Karpas-422 (cell line): ENCODE data around the gene LMCD1. TPM values are rescaled to one million over a fixed set of nuclear protein-coding genes. Genes with fewer than 3 reads are reported as not detected.

ENCODE experiments used
- DNase-seq: peaks from one replicate; pipeline ENCODE4 v3.0.0-alpha.2; 2015
- H2AFZ ChIP-seq: fragments of 200-600 bp; sonication (generic); 2 replicates; pipeline ENCODE4 v1.6.1; 2014; ENCODE audit warnings: antibody characterized with exemption, low read length, mixed read lengths
- H3K27ac ChIP-seq: fragments of 200-600 bp; sonication (generic); 2 replicates; pipeline ENCODE4 v1.5.1; 2014; ENCODE audit warnings: mild to moderate bottlenecking, low read length, moderate library complexity
- H3K27me3 ChIP-seq: fragments of 200-600 bp; sonication (generic); 2 replicates; pipeline ENCODE4 v1.6.1; 2014; ENCODE audit warnings: low read length, mixed read lengths
- H3K36me3 ChIP-seq: fragments of 200-600 bp; sonication (generic); 2 replicates; pipeline ENCODE4 v1.6.1; 2014; ENCODE audit warnings: low read length, mixed read lengths; ENCODE audit not compliant: insufficient read depth
- H3K4me1 ChIP-seq: fragments of 200-600 bp; sonication (generic); 2 replicates; pipeline ENCODE4 v1.6.1; 2014; ENCODE audit warnings: mild to moderate bottlenecking, low read length, mixed read lengths
- H3K4me2 ChIP-seq: fragments of 200-600 bp; sonication (generic); 2 replicates; pipeline ENCODE4 v1.6.1; 2014; ENCODE audit warnings: low read length, low read depth, mild to moderate bottlenecking; ENCODE audit not compliant: poor library complexity, severe bottlenecking
- H3K4me3 ChIP-seq: fragments of 200-600 bp; sonication (generic); 2 replicates; pipeline ENCODE4 v1.5.1; 2014; ENCODE audit warnings: mild to moderate bottlenecking, antibody characterized with exemption, low read length, mixed read lengths
- H3K79me2 ChIP-seq: fragments of 200-600 bp; sonication (generic); 2 replicates; pipeline ENCODE4 v1.6.1; 2014; ENCODE audit warnings: mild to moderate bottlenecking, low read length, mixed read lengths
- H3K9ac ChIP-seq: fragments of 200-600 bp; sonication (generic); 2 replicates; pipeline ENCODE4 v1.6.0; 2014; ENCODE audit warnings: low read length
- H3K9me2 ChIP-seq: fragments of 200-600 bp; sonication (generic), shearing (Covaris generic); replicated peaks from 2 replicates; pipeline ENCODE4 v1.6.0; 2014; ENCODE audit warnings: mild to moderate bottlenecking, low read length, moderate library complexity; ENCODE audit not compliant: insufficient read depth
- H3K9me3 ChIP-seq: fragments of 300-700, 200-600 bp; sonication (generic); 2 replicates; pipeline ENCODE4 v1.6.1; 2014; ENCODE audit warnings: low read length, mixed read lengths
- H4K20me1 ChIP-seq: fragments of 200-600 bp; sonication (generic); 2 replicates; pipeline ENCODE4 v1.6.1; 2014; ENCODE audit warnings: mild to moderate bottlenecking, antibody characterized with exemption, low read length, low read depth; ENCODE audit not compliant: insufficient read depth
- total RNA-seq: library from RNA; depleted of rRNA; stranded (reverse); fragments of >200 nt; shearing (Covaris generic); gene quantifications from 2 replicates; pipeline ENCODE4 v1.2.3, GENCODE V29; 2014; ENCODE audit warnings: low replicate concordance; rRNA removed

The LMCD1 gene, protein sequence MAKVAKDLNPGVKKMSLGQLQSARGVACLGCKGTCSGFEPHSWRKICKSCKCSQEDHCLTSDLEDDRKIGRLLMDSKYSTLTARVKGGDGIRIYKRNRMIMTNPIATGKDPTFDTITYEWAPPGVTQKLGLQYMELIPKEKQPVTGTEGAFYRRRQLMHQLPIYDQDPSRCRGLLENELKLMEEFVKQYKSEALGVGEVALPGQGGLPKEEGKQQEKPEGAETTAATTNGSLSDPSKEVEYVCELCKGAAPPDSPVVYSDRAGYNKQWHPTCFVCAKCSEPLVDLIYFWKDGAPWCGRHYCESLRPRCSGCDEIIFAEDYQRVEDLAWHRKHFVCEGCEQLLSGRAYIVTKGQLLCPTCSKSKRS
- total RNA-seq = not detected in 2 replicates

- H3K27ac ChIP-seq = no peak within 1 kb of the TSS
- H3K9ac ChIP-seq = no peak within 1 kb of the TSS
- H3K79me2 ChIP-seq = no peaks in the 10 kb centered on the region
- H3K9me3 ChIP-seq = no peaks in the 10 kb centered on the region
- H3K4me2 ChIP-seq = no peak within 1 kb of the TSS
- H3K36me3 ChIP-seq = no peaks in the 10 kb centered on the region
- H3K4me1 ChIP-seq = no peaks in the 10 kb centered on the region
- no peak for DNase-seq
- H3K9me2 ChIP-seq = no peaks in the 10 kb centered on the region
- H2AFZ ChIP-seq = no peak within 1 kb of the TSS
- no peak within 1 kb of the TSS for H3K4me3 ChIP-seq
- H3K27me3 ChIP-seq = no peaks in the 10 kb centered on the region
- H4K20me1 ChIP-seq = no peaks in the 10 kb centered on the region
These were observed at the start of gene LMCD1 for GRCh38 chr3:8501371-8502131. LMCD1 (plus strand) TSS chr3:8501823; CDS start chr3:8501939, 116 bp downstream.

DNA sequence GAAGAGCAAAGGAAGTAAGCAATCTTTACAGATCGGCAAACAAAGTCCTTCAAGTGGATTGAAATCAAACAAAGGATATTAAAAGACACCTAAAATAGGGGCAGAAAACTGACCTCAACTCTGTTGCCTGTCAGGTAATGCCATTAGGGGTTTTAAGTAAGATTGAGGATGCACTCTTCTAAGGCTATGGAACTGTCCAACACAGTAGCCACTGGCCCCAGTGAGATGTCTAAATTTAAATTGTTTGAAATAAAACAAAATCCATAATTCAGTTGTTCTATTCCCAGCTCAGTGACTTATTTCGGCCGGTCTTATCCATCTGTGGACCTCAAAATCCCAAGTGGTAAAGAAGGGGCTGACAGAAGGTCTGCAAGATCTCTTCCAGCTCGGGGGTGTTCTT is 49.5 kb upstream of the LMCD1 start:
- no peak overlapping the region for H2AFZ ChIP-seq
- H3K9ac ChIP-seq = no peak overlapping the region
- H3K9me3 ChIP-seq = no peaks in the 10 kb centered on the region
- 0 out of 2 replicates have a peak, but pooled peaks cover 2% of the 10 kb centered on the region for H3K27me3 ChIP-seq
- H3K79me2 ChIP-seq = no peaks in the 10 kb centered on the region
- H3K27ac ChIP-seq = no peak overlapping the region
- H3K4me1 ChIP-seq = no peaks in the 10 kb centered on the region
- no peak overlapping the region for H3K4me3 ChIP-seq
- no peaks in the 10 kb centered on the region for H3K9me2 ChIP-seq
- DNase-seq = no peak
- no peaks in the 10 kb centered on the region for H4K20me1 ChIP-seq
- H3K4me2 ChIP-seq = no peak overlapping the region
- H3K36me3 ChIP-seq = no peaks in the 10 kb centered on the region

- DNase-seq = no peak
- H3K4me3 ChIP-seq = no peak overlapping the region
- no peak overlapping the region for H3K27ac ChIP-seq
- no peak overlapping the region for H2AFZ ChIP-seq
- H3K4me1 ChIP-seq = no peaks in the 10 kb centered on the region
- no peaks in the 10 kb centered on the region for H3K9me3 ChIP-seq
- H3K36me3 ChIP-seq = no peaks in the 10 kb centered on the region
- H3K9ac ChIP-seq = no peak overlapping the region
- H3K79me2 ChIP-seq = no peaks in the 10 kb centered on the region
- H3K9me2 ChIP-seq = no peaks in the 10 kb centered on the region
- H3K4me2 ChIP-seq = no peak overlapping the region
- no peaks in the 10 kb centered on the region for H3K27me3 ChIP-seq
- H4K20me1 ChIP-seq = no peaks in the 10 kb centered on the region
These were observed 48.5 kb upstream of the LMCD1 start for GRCh38 chr3:8453153-8453552.

- H3K4me1 ChIP-seq = no peaks in the 10 kb centered on the region
- no peaks in the 10 kb centered on the region for H3K9me3 ChIP-seq
- no peak overlapping the region for H3K4me3 ChIP-seq
- no peak for DNase-seq
- H3K9me2 ChIP-seq = no peaks in the 10 kb centered on the region
- H3K79me2 ChIP-seq = no peaks in the 10 kb centered on the region
- H3K4me2 ChIP-seq = no peak overlapping the region
- H3K27ac ChIP-seq = no peak overlapping the region
- no peaks in the 10 kb centered on the region for H3K36me3 ChIP-seq
- H3K9ac ChIP-seq = no peak overlapping the region
- peaks cover 3% of the 10 kb centered on the region; the same call in 1 of the 2 replicates for H3K27me3 ChIP-seq
- no peak overlapping the region for H2AFZ ChIP-seq
- H4K20me1 ChIP-seq = no peaks in the 10 kb centered on the region
These were observed 45.9 kb upstream of the LMCD1 start for GRCh38 chr3:8455526-8456411.

DNA sequence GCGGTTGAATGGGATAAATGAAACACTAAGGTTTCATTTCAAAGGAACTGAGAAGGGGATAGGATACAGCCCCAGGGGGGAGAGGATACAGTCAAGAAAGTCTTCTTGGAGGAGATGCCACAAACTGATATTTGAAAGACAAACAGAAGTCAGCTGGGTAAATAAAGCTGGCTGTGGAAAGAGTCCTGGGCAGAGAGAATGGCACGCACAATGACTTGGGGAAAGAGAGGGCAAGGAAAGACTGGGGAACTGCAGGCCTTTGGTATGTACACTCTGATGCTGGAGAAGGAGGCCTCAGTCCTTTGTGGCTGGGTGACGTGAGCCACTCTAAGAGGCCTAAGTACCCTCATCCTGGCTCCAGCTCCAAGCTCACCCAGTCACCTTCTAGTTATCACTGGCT is 45.2 kb upstream of the LMCD1 start:
- Histone ChIP-seq H3K9me3 (no peaks in the 10 kb centered on the region), H3K27me3 (peaks cover 3% of the 10 kb centered on the region; the same call in 1 of the 2 replicates), H3K27ac (no peak overlapping the region), H3K9me2 (no peaks in the 10 kb centered on the region), H3K4me1 (no peaks in the 10 kb centered on the region), H2AFZ (no peak overlapping the region), H3K4me2 (no peak overlapping the region), H3K4me3 (no peak overlapping the region), H3K9ac (no peak overlapping the region), H3K79me2 (no peaks in the 10 kb centered on the region), H4K20me1 (no peaks in the 10 kb centered on the region), H3K36me3 (no peaks in the 10 kb centered on the region)
- DNase-seq = no peak

- Histone ChIP-seq H3K36me3 (no peaks in the 10 kb centered on the region), H3K9me2 (no peaks in the 10 kb centered on the region), H3K9ac (no peak overlapping the region), H3K4me1 (no peaks in the 10 kb centered on the region), H2AFZ (no peak overlapping the region), H3K4me3 (no peak overlapping the region), H3K27me3 (peaks cover 3% of the 10 kb centered on the region; the same call in 1 of the 2 replicates), H3K9me3 (no peaks in the 10 kb centered on the region), H3K27ac (no peak overlapping the region), H3K4me2 (no peak overlapping the region), H4K20me1 (no peaks in the 10 kb centered on the region), H3K79me2 (no peaks in the 10 kb centered on the region)
- DNase-seq = no peak
These were observed 44.6 kb upstream of the LMCD1 start for GRCh38 chr3:8457039-8457438.

- no peak overlapping the region for H3K4me2 ChIP-seq
- H3K9ac ChIP-seq = no peak overlapping the region
- H3K36me3 ChIP-seq = no peaks in the 10 kb centered on the region
- H3K4me1 ChIP-seq = no peaks in the 10 kb centered on the region
- H3K27ac ChIP-seq = no peak overlapping the region
- no peaks in the 10 kb centered on the region for H4K20me1 ChIP-seq
- no peaks in the 10 kb centered on the region for H3K9me2 ChIP-seq
- no peak overlapping the region for H3K4me3 ChIP-seq
- peaks cover 3% of the 10 kb centered on the region; the same call in 1 of the 2 replicates for H3K27me3 ChIP-seq
- H2AFZ ChIP-seq = no peak overlapping the region
- H3K79me2 ChIP-seq = no peaks in the 10 kb centered on the region
- no peak for DNase-seq
- H3K9me3 ChIP-seq = no peaks in the 10 kb centered on the region
These were observed 43.4 kb upstream of the LMCD1 start for GRCh38 chr3:8458238-8458661.
